Activated T-helper 9 cell treated with anti-CD3 and anti-CD28 coated beads, Interleukin-2, amount 50 U/mL, for 16 hours (primary cell): Measurements from ENCODE around the gene EPHX1.
"Not testable (repeated sequence)": the region's sequence is repeated elsewhere in the genome, so short reads cannot be mapped to it uniquely, and the experiment has no call there.

ENCODE experiments used
- DNase-seq: peaks from one replicate; pipeline ENCODE4 v3.0.0-alpha.2; 2020; ENCODE audit warnings: low read depth

EPHX1 gene

GRCh38 chr1:225809842-225810578 lies at the start of gene EPHX1:
Gene EPHX1, plus strand, starts transcription at chr1:225810124. Its CDS starts 18,606 bp downstream, at chr1:225828730.
- DNase-seq: peak; percentile 49

GRCh38 chr1:225760531-225760930 lies 49.4 kb upstream of the EPHX1 start:
- no peak for DNase-seq

- DNase-seq: not testable (repeated sequence)
These were observed 48.5 kb upstream of the EPHX1 start for GRCh38 chr1:225761395-225761794.

GRCh38 chr1:225762002-225762441 lies 47.9 kb upstream of the EPHX1 start:
- no peak for DNase-seq

- no peak for DNase-seq
These were observed 47.5 kb upstream of the EPHX1 start for GRCh38 chr1:225762444-225762843.

GRCh38 chr1:225763716-225764548 lies 46.0 kb upstream of the EPHX1 start:
- DNase-seq: no peak

- DNase-seq: no peak
These were observed 43.8 kb upstream of the EPHX1 start for GRCh38 chr1:225765982-225766674.

- no peak for DNase-seq
These were observed 42.8 kb upstream of the EPHX1 start for GRCh38 chr1:225766967-225767633.

- DNase-seq: no peak
These were observed 42.0 kb upstream of the EPHX1 start for GRCh38 chr1:225767634-225768540.

GRCh38 chr1:225768662-225769426 lies 41.1 kb upstream of the EPHX1 start:
- DNase-seq: no peak

- DNase-seq: no peak
These were observed 40.2 kb upstream of the EPHX1 start for GRCh38 chr1:225769687-225770086.

- no peak for DNase-seq
These were observed 39.2 kb upstream of the EPHX1 start for GRCh38 chr1:225770561-225771248.

GRCh38 chr1:225771661-225772322 lies 38.1 kb upstream of the EPHX1 start:
- no peak for DNase-seq

- no peak for DNase-seq
These were observed 37.6 kb upstream of the EPHX1 start for GRCh38 chr1:225772323-225772768.

GRCh38 chr1:225772848-225773247 lies 37.1 kb upstream of the EPHX1 start:
- no peak for DNase-seq

- DNase-seq: no peak
These were observed 35.4 kb upstream of the EPHX1 start for GRCh38 chr1:225774281-225775147.

GRCh38 chr1:225776294-225776693 lies 33.6 kb upstream of the EPHX1 start:
- no peak for DNase-seq

GRCh38 chr1:225777058-225777582 lies 32.8 kb upstream of the EPHX1 start:
- no peak for DNase-seq
